Brain microvascular endothelial cell (primary cell): ENCODE measurements around the gene AKT3.

Experiments used
- DNase-seq: peaks from one replicate; pipeline ENCODE4 v3.0.0-alpha.2; 2020
- H3K27ac ChIP-seq: fragments of 250-450 bp; sonication (Bioruptor Pico); 2 replicates; pipeline ENCODE4 v1.5.1; 2020; ENCODE audit warnings: mild to moderate bottlenecking, moderate library complexity
- H3K27me3 ChIP-seq: fragments of 250-450 bp; sonication (Bioruptor Pico); replicated peaks from 2 replicates; pipeline ENCODE4 v1.5.1; 2020; ENCODE audit warnings: mild to moderate bottlenecking
- H3K36me3 ChIP-seq: fragments of 250-450 bp; sonication (Bioruptor Pico); replicated peaks from 2 replicates; pipeline ENCODE4 v1.5.1; 2020; ENCODE audit warnings: mild to moderate bottlenecking
- H3K4me3 ChIP-seq: 2 replicates; pipeline ENCODE4 v1.5.1; 2011; ENCODE audit warnings: low read depth, mild to moderate bottlenecking, control low read depth, low read length, moderate library complexity
- CTCF ChIP-seq: IDR thresholded peaks from 2 replicates; pipeline ENCODE4 v1.5.1; 2011; ENCODE audit warnings: low read depth, mild to moderate bottlenecking, moderate library complexity, low read length, control low read depth, inconsistent platforms; ENCODE audit errors: missing control alignments
- in situ Hi-C: cut with HindIII; loops from 2 replicates; pipeline ENCODE4 v1.10.0; 2017; ENCODE audit warnings: low sequenced_read_pairs, low pct_ligation_motif_present

The AKT3 gene

GRCh38 chr1:243708210-243708609 lies 141.8 kb downstream of the AKT3 start:
- Histone ChIP-seq H3K27me3 (no peaks in the 10 kb centered on the region), H3K27ac (no peak overlapping the region), H3K36me3 (no peaks in the 10 kb centered on the region), H3K4me3 (no peak overlapping the region)
- in situ Hi-C loops = no loop called here
- no peak for TF ChIP-seq CTCF
- no peak for DNase-seq

- in situ Hi-C loops = no loop called here
Measured at GRCh38 chr1:243706563-243706962, 143.5 kb downstream of the AKT3 start.

GRCh38 chr1:243705585-243705984 lies 144.5 kb downstream of the AKT3 start:
- H3K27ac ChIP-seq = no peak overlapping the region
- no peak for TF ChIP-seq CTCF
- DNase-seq = no peak
- H3K27me3 ChIP-seq = no peaks in the 10 kb centered on the region
- no peak overlapping the region for H3K4me3 ChIP-seq
- in situ Hi-C loops = no loop called here
- no peaks in the 10 kb centered on the region for H3K36me3 ChIP-seq

More at GRCh38 chr1:243706563-243706962, 143.5 kb downstream of the AKT3 start:
- no peak for DNase-seq
- TF ChIP-seq CTCF = no peak
- Histone ChIP-seq H3K36me3 (no peaks in the 10 kb centered on the region), H3K4me3 (no peak overlapping the region), H3K27me3 (no peaks in the 10 kb centered on the region), H3K27ac (no peak overlapping the region)

GRCh38 chr1:243701872-243702271 lies 148.2 kb downstream of the AKT3 start:
- in situ Hi-C loops = no loop called here
- Histone ChIP-seq H3K27me3 (no peaks in the 10 kb centered on the region), H3K27ac (no peak overlapping the region), H3K4me3 (no peak overlapping the region), H3K36me3 (no peaks in the 10 kb centered on the region)
- no peak for TF ChIP-seq CTCF
- DNase-seq = no peak

- H3K36me3 ChIP-seq = no peaks in the 10 kb centered on the region
- no peak overlapping the region for H3K27ac ChIP-seq
- no peak for TF ChIP-seq CTCF
- H3K4me3 ChIP-seq = no peak overlapping the region
- DNase-seq = no peak
- H3K27me3 ChIP-seq = no peaks in the 10 kb centered on the region
- in situ Hi-C loops = no loop called here
Measured at GRCh38 chr1:243693800-243694199, 156.2 kb downstream of the AKT3 start.

GRCh38 chr1:243686159-243686558 lies 163.9 kb downstream of the AKT3 start:
- TF ChIP-seq CTCF = no peak
- in situ Hi-C loops = no loop called here
- Histone ChIP-seq H3K27me3 (no peaks in the 10 kb centered on the region), H3K36me3 (no peaks in the 10 kb centered on the region), H3K27ac (no peak overlapping the region), H3K4me3 (no peak overlapping the region)
- no peak for DNase-seq
